ENCODE measurements around the gene NRG3.

The NRG3 gene

GRCh38 chr10:82817676-82818422 is 942.9 kb downstream of the NRG3 start:
- no peak for DNase-seq (ENCODE audit: low read depth in 3 of 3)

GRCh38 chr10:82821043-82821442 is 946.0 kb downstream of the NRG3 start:
- DNase-seq (ENCODE audit: low read depth in 3 of 3) = no peak

DNA sequence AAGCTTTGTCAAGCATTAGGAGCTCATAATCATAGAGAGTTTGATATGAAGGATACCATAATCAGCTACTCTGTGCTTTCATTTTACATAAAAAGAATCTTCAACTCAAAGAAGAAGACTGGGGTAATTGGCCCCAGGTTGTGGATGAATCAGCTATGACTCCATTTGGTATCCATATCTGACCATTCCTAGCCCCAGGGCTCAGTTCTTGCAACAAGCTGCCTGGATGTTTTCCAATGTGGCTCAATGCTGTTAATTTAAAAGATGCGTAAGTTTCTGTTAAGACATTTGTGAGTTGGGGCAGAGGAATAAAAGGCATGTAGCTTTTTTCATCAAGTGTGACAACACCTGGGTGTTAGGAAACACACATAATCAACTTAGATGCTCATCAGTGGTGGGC is 951.1 kb downstream of the NRG3 start:
- DNase-seq (ENCODE audit: low read depth in 3 of 3) = no peak

DNA sequence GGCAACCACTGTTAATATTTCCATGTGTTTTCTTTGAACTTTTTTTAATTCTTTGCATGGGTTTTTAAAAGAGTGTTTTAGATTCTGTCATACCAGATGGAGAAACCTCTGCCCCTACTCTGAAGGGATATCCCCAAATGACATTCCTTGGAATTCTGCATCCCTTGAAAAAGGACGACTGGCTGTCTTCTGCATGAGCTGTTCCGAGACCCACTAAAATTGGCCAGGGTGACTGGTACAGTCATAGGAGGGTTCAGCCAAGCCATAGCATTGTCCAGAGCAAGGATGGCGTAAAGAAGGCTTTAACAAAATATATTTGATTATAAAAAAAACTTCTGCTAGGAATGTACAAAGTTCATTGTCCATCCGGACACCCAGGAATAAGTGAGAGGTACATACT is 952.9 kb downstream of the NRG3 start:
- DNase-seq (ENCODE audit: low read depth in 3 of 3) = no peak

- DNase-seq (ENCODE audit: low read depth in 3 of 3) = no peak
Observed at GRCh38 chr10:82847242-82847641, 972.2 kb downstream of the NRG3 start.

DNA sequence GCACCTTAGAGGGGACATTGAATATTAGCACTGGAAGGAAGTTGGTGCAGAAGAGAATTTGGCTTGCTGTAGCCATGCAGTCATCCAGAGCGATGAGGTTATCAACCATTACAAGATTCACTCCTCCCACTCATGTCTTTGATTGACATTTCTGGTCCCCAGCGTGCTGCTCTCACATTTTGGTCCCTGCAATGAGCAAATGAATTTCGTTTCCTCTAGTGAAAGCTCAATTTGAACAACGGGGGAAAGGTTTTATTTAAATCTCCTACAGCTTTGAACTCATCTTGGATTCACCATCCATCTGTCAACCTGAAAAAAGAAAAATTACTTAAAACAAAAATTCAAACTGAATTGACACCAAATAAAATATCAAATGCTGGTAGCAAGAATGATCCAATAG is 975.2 kb downstream of the NRG3 start:
- no peak for DNase-seq (ENCODE audit: low read depth in 3 of 3)

DNA sequence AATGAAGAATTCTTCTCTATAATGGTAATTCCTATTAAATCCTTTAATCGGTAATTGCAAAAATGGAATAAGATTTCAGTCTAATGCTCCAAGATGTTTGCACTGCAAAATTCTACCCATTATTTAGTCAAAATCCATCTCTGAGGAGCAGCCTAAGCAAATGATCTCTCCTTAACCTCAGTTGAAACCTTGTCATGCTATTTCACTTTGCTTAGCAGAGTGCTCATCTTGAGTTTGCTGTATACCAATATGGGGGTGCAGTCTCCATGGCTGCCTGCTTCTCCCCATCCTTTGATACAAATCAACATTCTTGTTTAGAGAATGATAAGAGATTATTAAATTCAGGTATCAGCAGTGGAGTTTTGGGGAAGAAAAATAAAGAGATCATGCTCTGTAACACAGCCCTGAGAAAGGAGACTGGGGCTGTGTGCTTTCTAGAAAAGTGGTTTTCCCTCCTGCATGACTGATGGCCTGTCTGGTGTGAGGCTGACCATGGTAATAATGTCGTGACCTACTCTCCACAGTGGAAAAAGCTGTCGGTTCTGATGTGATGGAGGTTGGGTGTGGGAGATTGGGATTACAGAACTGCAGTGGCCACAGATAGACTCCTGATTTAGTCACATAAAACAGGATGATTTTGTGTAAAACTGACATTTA is 982.1 kb downstream of the NRG3 start:
- DNase-seq (ENCODE audit: low read depth in 3 of 3) = no peak

DNA sequence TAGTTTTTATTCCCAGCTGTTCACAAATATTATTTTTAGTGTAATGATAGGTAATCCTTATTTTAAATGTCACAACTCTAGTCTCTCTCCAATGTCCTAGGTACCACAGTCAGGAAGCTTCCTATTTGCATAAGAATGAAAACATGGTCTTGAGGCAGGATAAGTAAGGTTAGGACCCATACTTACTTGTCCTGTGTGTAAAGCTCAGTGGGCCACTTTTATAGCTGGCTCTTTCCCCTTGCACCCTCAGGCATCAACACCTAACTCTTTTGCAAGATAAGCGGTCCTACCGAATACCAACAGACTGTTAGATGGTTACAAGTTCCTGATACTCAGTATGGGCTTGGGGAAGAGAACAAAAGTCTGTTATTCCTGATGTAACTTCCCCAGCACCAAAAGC is 986.9 kb downstream of the NRG3 start:
- DNase-seq (ENCODE audit: low read depth in 3 of 3) = no peak

- no peak for DNase-seq (ENCODE audit: low read depth in 3 of 3)
Observed at GRCh38 chr10:82865366-82865765, 990.4 kb downstream of the NRG3 start.

DNA sequence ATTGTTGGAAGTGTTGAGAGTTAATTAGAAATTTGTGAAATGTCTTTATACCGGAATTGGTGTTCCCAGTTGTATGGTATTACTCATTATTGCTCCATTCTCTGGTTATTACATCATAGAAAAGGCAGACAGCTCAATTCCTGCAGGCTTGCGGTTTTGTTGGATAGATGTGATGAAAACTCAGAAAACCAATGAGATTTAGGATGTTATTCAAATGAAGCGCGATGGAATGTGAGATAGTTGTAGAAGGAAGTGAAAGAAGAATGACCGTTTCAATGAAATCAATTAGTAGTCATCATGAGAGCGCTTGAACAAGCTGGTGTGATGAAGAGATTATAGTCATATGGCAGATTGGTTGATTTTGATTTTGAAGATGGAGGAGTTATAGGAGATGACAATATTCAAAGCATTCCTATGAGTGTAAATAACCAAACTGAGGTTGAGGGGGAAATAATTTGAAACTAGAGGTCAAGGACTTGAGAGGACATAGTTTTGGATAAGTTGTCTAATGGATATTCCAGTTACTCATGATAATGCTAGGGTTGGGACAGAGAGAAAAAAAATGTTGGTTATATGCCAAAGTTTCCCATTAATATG is 991.5 kb downstream of the NRG3 start:
- no peak for DNase-seq (ENCODE audit: low read depth in 3 of 3)

DNA sequence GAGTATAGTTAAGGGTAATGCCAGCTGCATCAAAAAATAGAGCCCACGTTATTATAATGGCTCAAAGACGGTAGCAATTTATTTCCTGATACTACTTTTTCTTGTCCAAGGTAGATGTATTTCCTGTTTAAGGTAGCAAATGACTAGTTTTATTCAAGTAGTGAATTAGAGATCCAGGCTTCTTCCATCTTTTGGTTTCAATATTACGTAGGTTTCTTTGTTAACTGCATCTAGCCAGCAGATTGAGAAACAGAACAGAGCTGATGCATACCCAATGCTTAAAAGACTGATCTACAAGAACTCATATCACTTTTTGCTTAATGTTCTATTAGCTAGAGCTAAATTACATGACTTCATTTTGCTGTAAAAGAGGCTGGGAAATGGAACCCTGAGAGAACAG is 992.1 kb downstream of the NRG3 start:
- no peak for DNase-seq (ENCODE audit: low read depth in 3 of 3)

DNA sequence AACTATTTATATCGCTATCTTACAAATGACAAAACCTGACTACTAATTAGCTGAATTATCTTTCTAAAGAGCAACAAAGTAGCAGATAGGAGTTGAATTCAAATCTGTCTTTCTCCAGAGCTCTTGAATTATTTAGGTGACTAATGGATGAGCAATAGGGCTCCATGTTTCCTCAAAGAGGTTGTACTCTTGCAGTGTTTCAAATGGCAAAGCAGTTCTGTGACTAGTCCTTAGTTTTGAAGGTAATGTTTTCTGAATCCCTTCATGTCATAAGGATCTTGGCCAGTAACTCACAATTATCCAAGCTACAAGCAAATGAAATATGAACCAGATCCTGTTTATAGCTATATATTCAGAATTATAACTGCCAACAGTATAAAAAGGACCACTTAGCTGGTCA is 999.7 kb downstream of the NRG3 start:
- no peak for DNase-seq (ENCODE audit: low read depth in 3 of 3)

DNA sequence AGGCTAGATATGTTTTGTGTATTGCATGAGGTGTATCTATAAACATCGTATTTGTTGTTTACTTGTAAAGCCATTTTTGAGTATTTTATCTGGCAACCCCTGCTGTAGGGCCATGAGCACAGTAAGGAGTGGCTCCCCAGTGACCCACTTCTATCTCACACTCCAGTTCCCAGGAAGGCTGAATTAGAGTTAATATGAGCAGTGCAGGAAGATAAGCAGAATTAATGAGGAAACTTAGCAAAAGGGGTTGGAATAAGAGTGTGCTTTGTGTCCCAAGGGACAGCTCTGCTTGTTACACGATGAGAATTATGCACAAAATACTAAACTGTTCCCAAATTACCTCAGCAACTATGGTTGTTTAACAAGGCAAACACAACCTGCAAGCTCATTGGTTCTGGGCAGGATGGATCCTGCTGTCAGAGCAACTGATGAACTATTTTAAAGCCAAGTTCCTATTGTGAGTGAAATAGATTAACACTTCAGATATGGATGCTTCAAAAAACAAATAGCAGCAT is 1005.8 kb downstream of the NRG3 start:
- no peak for DNase-seq (ENCODE audit: low read depth in 3 of 3)

GRCh38 chr10:82882722-82883121 is 1007.7 kb downstream of the NRG3 start:
- DNase-seq (ENCODE audit: low read depth in 3 of 3) = no peak

- DNase-seq (ENCODE audit: low read depth in 3 of 3) = no peak
Observed at GRCh38 chr10:82883603-82884002, 1008.6 kb downstream of the NRG3 start.

- no peak for DNase-seq (ENCODE audit: low read depth in 3 of 3)
Observed at GRCh38 chr10:82887488-82887887, 1012.5 kb downstream of the NRG3 start.

DNA sequence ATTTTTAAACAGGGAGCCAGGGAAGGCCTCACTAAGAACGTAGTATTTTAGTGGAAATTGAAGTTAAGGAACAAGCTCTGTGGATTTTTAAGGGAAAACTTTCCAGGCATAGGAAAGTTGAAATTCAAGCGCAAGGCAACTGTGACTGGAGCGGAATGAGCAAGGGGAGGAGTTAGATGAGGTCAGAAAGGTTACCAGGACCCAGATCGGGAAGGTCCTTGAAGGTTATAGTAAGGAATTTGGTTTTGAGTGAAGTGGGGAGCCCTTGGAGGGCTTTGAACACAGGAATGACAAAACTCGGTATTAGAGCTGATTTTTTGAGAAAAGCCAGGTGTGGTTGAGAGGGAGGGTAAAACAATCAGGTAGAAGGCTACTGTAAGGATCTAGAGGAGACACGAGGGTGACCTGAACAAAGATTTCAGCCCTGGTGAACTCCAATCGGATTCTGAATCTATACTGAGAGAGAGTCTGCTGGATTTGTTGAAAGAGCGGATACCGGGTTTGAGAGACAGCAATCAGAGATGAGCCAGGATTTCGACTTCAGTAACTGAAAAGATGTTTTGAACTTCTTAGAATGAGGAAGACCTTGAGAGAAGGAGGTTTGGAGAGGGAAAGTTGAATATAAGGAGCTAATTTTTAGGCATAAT is 1013.9 kb downstream of the NRG3 start:
- no peak for DNase-seq (ENCODE audit: low read depth in 3 of 3)

GRCh38 chr10:82889728-82890127 is 1014.7 kb downstream of the NRG3 start:
- no peak for DNase-seq (ENCODE audit: low read depth in 3 of 3)

- DNase-seq (ENCODE audit: low read depth in 3 of 3) = no peak
Observed at GRCh38 chr10:82890573-82890972, 1015.6 kb downstream of the NRG3 start.

DNA sequence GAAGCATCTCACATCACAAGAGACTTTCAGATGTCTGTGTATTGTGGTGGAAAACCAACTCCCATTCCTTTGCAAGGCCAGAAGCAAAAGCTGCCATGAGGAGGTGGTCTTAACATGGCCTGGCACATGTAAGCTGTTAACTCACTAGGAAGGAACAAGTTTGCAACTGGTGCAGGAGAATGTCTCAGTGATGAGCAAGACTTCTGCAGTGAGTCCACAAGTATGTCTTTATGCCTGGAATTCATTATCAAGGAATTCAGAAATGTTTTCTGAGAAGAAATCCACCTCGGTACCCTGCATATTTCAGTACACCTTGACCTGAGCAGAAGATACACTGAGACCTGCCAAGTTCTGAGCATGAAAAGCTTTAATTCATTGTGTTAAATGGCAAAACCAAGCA is 1033.1 kb downstream of the NRG3 start:
- no peak for DNase-seq (ENCODE audit: low read depth in 3 of 3)

DNA sequence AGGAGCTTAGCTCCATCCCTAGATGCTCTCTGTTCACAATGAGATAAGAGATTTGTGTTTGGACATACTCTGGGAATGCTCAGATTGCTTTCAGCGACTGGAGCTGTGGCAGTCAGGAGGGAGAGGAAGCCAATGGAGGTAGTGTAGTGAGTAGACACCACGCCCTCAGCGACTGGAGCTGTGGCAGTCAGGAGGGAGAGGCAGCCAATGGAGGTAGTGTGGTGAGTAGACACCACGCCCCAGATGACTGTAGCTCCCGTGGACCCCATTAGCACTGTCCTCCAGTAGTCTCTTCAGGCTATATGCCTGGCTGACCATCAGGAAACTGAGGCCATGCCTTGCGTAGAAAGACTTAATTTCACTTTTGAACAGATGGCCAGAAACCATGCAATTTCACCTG is 1033.8 kb downstream of the NRG3 start:
- no peak for DNase-seq (ENCODE audit: low read depth in 3 of 3)

- no peak for DNase-seq (ENCODE audit: low read depth in 3 of 3)
Observed at GRCh38 chr10:82910301-82910700, 1035.3 kb downstream of the NRG3 start.
